HG03575 (cell line): ENCODE results near the gene LGALS7B.
"Not testable (repeated sequence)": the region's sequence is repeated elsewhere in the genome, so short reads cannot be mapped to it uniquely, and the experiment has no call there.

Source experiments
- ATAC-seq: cut with Tn5 transposase; IDR thresholded peaks from one replicate; pipeline ENCODE4 v1.9.1; 2021; ENCODE audit not compliant: unreplicated experiment, insufficient number of reproducible peaks, low FRiP score; ENCODE audit errors: extremely low read depth

Gene LGALS7B

DNA sequence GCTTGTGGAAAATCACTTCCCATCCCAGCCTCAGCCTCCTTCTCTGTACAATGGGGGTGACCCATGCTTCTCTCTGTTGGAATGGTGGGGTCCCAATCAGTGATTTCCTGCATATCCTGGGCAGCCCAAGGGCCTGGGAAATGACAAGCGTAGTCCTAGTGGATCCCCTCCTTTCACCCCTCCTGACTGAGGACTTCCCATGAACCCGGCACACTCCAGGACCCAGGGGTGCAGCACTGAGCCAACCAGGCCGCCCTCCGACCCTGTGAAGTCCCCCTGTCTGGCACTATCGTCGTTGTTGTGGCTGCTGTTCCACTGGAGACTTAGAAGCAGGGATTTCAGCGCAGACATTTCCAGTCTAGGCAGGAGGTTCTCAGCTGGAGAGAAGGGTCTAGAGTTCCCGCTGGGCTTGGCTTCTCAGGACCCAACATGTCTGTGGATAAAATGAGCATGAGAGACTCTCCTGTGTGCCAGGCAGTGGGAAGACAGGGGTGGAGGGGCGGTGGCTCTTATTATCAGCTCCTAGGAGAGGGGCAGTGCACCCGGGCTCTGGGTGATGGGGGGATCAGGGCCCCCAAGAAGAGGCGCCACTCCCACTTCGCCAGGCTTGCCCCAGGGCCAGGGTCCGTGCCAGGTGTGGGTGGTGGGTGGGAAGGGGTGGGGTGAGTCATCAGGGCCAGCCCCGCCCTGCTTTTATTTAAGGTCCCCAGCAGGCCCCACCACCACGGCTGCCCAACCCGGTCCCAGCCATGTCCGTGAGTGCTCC lies at the start of gene LGALS7B:
TSS of gene LGALS7B (plus strand) at position 723 of the 766 bp plus-strand sequence. CDS start at position 750, 27 bp downstream.
- no peak for ATAC-seq

DNA sequence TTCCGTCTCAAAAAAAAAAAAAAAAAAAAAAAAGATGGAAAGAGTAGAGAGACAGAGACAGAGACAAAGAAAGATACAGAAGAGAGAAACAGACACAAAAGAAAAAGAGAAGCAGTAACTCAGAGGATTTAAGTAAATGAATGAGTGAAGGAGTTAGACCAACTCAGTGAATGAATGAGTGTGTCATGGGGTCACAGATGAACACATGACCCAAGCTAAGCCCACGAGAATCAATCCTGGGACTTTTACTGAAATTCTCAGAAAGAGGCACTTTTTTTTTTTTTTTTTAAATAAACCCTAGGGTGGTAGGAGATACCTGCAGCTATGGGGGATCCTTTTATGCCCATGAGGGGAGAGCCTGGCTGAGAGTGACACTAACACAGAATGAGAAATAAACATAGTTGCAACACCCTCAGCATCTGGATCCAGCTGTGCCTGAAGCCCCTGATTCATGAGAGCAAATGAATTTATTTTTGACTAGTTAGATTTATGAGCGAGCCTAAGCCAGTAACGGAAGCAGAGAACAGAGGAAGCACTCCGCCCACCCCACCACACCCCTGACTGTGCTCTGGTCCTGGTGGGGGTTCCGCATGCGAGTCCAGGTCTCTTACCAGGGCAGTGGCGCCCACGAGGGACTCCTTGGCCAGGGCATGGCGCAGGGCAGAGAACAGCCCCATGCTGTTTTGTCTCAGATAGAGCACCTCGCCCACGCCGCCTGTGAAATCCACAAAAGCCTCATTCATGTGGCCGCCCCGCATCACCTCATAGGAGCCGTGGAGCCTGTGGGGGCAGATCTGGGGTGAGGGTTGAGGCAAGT lies 49.4 kb upstream of the LGALS7B start:
- ATAC-seq: no peak

DNA sequence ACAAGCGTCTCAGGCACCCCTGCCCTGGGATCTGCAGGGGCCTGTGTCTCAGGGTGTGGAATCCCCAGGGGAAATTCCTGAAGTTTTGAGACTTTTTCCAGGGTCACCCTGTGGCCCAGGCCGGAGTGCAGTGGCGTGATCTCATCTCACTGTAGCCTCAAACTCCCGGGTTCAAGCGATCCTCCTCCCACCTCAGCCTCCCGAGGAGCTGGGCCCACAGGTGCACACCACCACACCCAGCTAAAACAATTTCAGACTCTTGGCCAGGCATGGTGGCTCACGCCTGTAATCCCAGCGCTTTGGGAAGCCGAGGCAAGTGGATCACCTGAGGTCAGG lies 48.8 kb upstream of the LGALS7B start:
- no peak for ATAC-seq

DNA sequence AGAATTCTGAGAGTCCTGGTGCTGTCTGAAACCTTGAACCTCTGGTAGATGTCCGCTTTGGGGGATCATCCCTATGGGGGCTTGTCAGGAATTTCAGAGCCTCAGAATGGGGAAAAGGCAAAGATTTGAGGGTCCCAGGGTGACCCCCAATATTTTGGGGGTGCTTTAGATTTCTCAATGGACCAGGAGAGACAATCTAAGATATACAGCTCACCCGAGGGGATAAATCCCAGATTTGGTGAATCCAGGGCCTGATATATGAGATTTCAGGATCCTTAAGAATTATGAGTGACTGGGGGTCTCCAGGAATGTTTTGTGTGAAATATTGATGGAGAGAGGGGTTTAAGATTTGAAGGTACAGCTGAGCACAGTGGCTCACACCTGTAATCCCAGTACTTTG lies 48.1 kb upstream of the LGALS7B start:
- ATAC-seq: no peak

DNA sequence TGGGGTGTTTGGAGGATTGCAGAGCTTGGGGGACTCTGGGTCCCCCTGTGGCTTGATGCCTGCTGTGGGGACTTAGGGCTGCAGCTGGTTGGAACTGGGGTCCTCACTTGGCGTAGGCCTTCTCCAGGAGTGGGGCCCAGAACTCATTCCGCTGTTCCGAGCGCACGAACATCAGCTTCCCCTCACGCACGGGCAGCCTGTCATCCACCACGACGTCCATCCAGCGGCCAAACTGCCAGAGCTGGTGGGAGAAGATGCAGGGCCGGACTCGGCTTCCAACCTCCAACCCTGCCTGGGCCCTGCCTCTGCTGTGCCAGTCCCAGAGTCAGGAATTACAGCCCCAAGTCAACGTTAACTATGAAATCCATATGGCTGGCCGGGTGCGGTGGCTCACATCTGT lies 47.3 kb upstream of the LGALS7B start:
- ATAC-seq: no peak

DNA sequence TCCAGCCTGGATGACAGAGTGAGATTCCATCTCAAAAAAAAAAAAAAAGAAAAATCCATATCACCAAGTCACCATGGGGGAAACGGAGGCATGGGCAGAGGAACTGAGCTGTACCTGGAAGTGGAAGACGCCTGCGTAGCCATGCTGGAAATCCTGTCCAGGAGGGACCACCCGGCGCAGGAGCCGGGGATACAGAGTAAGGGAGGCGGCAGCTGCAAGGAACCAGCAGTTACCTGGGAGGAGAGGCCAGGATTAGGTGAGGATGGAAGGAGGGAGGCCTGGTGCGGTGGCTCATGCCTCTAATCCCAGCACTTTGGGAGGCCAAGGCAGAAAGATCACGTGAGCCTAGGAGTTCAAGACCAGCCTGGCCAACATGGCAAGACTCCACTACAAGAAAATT lies 46.7 kb upstream of the LGALS7B start:
- no peak for ATAC-seq

DNA sequence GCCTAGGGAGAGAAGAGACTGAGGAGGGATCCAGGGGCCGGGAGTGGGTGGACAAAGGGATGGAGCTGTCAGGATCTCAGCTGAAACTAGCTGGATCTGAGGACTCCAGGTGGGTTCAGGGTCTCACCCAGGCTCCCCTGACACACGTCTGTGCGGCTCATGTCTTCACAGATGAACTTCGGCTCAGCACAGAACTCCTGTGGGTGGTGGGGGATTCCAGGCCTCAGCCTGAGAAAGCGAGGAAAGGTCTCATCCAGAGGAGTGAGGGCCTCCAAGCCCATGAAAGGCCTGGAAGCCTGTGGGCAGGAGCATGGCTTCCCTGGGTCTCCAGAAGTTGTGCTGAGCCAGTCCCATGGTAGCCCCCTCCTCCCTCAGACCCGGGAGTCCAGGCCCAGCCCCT lies 46.1 kb upstream of the LGALS7B start:
- no peak for ATAC-seq

DNA sequence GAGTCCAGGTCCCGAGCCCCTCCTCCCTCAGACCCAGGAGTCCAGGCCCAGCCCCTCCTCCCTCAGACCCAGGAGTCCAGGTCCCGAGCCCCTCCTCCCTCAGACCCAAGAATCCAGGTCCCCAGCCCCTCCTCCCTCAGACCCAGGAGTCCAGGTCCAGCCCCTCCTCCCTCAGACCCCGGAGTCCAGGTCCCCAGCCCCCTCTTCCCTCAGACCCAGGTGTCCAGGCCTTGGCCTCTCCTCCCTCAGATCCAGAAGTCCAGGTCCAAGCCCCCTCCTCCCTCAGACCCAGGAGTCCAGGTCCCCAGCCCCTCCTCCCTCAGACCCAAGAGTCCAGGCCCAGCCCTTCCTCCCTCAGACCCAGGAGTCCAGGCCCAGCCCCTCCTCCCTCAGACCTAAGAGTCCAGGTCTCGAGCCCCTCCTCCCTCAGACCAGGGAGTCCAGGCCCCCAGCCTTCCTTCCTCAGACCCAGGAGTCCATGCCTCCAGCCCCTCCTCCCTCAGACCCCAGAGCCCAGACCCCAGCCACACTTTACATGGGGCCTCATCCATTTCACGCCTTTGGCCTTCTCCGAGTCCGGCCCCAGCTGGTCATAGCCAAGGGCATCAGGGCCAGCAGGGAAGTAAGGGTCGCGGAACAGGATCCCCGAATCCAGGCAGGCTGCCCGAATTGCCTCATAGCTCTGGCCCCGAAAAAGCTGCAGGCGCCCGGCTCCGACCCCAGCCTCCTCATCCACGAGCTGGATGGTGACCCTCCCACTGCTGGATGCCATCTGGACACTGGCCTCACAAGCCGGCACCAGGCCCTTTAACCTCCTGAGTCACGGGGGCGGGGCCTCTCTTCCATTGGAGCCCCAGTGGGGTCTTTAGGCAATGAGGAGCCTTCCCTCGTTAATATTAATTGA lies 45.4 kb upstream of the LGALS7B start:
- ATAC-seq: no peak

DNA sequence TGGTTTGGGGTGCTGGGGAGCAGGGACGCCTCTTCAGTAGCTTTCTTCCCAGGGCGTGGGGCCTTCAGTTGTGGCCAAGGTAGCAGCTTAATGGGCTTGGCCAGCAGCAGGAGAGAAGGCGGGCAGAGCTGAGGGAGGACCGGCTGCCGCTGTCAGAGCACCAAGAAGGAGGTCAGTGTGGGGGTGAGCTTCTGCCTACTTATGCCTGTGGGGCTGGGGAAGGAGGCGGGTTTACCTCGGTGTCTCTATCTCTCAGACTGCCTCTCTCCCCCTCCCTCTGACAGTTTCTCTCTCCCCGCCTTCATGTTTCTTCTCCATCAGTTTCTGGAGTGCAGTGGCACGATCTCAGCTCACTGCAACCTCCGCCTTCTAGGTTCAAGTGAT lies 44.7 kb upstream of the LGALS7B start, which contains the start of gene CAPN12:
TSS of gene CAPN12 (minus strand) at position 177 of the 384 bp plus-strand sequence. CDS start 309 bp downstream, outside the sequence.
- ATAC-seq: no peak

DNA sequence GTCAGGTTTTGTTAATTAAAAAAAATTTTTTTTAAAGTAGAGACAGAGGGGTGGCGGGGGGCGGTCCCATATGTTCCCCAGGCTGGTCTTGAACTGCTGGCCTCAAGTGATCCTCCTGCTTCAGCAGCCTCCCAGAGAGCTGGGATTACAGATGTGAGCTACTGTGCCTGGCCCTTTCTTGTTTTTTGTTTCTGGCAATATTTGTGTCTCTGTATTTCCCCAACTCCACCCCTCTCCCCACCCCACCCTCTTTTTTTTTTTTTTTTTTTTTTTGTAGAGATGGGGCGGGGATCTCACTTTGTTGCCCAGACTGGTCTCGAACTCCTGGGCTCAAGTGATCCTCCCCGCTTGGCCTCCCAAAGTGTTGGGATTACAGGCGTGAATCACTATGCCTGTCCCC lies 44.1 kb upstream of the LGALS7B start:
- no peak for ATAC-seq

DNA sequence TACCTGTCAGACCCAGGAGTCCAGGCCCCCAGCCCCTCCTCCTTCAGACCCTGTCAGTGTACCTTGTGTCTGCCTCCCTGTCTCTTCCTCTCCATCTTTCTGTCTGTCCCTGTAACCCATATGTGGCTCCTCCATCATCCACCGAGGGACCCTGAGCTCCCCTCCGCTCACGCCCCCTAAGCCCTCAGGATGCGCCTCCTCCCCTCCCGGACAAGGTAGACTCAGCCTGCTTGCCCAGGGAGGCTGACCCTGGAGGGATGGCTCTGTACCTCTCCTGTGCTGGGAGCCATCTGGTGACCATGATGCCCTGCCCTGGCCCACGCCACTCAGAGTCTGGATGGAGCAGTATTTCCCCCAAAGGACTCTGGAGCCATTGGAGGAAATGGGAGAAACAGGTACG lies 43.7 kb upstream of the LGALS7B start:
- ATAC-seq: no peak

DNA sequence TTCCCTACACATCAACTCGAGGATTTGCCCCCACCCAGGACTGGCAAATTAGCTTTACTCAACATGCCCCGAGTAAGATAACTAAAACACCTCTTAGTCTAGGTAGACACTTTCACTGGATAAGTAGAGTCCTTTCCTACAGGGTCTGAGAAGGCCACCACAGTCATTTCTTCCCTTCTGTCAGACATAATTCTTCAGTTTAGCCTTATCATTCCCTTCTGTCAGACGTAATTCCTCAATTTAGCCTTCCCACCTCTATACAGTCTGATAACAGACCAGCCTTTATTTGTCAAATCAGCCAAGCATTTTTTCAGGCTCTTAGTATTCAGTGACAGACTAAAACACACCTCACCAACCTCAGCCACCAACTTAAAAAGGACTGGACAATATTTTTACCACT lies 35.2 kb upstream of the LGALS7B start:
- not testable (repeated sequence) for ATAC-seq

DNA sequence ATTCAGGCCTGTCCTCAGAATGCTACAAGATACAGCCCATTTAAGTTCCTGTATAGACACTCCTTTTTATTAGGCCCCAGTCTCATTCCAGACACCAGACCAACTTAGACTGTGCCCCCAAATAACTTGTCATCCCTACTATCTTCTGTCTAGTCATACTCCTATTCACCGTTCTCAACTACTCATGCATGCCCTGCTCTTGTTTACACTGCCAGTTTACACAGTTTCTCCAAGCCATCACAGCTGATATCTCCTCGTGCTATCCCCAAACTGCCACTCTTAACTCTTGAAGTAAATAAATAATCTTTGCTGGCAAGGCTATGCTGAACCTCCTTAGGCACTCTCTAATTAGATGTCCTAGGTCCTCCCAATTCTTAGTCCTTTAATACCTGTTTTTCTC lies 34.8 kb upstream of the LGALS7B start:
- ATAC-seq: not testable (repeated sequence)

DNA sequence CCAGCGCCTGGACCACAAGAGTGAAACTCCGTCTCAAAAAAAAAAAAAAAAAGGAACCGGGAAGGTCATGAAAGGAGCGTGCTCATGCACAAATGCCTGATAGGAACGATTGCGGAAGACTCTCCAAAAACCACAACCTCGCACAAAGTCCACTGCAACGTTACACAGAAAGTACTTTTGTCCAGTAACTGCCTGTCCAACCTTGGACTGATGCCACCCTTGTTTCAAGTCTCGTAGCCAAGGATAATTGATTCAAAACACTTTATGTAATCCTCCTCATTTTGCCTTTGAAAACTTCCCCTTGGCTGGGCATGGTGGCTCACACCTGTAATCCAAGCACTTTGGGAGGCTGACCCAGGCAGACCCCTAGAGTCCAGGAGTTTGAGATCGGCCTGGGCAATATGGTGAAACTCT lies 29.4 kb upstream of the LGALS7B start:
- ATAC-seq: no peak

DNA sequence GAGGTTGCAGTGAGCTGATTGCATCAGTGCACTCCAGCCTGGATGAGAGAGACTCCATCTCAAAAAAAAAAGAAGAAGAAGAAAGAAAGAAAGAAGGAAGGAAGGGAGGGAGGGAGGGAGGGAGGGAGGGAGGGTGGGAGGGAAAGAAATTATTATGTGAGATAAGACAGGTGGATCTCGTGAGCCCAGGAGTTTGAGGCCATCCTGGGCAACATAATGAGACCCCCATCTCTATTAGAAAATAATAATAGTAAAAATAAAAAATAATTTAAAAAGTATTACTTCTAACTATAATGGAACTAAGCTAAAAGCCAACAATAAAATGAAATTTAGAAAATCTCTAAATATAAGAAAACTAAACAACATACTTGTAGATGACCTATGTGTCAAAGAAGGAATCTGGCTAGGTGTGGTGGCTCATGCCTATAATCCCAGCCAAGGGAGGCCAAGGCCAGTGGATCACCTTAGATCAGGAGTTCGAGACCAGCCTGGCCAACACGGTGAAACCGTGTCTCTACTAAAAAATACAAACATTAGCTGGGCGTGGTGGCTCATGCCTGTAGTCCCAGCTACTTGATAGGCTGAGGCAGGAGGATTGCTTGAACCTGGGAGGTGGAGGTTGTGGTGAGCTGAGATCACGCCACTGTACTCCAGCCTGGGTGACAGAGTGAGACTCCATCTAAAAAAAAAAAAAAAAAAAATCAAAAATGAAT lies 28.0 kb upstream of the LGALS7B start:
- ATAC-seq: not testable (repeated sequence)

DNA sequence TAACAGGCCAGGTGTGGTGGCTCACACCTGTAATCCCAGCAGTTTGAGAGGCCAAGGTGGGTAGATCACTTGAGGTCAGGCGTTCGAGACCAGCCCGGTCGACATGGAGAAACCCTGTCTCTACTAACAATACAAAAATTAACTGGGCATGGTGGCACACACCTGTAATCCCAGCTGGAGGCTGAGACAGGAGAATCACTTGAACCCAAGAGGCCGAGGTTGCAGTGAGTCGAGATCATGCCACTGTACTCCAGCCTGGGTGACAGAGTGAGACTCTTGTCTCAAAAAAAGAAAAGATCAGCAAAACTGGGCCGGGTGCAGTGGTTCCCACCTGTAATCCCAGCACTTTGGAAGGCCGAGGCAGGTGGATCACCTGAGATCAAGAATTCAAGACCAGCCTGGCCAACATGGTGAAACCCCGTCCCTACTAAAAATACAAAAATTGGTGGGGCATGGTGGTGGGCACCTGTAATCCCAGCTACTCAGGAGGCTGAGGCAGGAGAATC lies 27.1 kb upstream of the LGALS7B start:
- not testable (repeated sequence) for ATAC-seq

DNA sequence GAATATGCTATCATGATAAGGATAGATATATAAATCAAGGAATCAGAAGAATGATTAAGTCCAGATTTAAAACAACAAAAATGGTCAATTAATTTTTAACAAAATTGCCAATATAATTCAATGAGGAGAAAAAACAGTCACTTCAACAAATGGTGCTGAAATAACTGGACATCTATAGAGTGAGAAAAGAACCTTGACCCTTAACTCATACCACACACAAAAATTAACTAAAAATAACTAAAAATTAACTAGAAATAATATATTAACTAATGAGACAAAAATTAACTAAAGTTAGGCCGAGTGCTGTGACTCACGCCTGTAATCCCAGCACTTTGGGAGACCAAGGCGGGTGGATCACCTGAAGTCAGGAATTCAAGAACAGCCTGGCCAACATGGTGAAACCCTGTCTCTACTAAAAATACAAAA lies 25.2 kb upstream of the LGALS7B start:
- ATAC-seq: no peak

DNA sequence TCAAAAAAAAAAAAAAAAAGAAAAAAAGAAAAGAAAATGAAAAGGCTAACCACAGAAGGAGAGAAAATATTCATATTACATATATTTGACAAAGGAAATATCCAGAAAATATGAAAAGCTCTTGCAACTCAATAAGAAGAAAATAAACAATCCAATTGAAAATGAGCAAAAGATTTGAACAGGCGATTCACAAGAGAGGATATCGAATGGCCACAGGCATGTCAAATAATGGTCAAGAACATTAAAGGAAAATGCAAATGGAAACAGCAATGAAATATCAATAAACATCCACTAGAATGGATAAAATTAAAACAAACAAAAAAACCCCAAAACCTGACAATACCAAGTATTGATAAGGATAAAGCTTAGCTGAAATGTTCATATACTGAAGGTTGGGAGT lies 23.8 kb upstream of the LGALS7B start:
- ATAC-seq: no peak
